Measurements from ENCODE around the gene RASSF7. TPM values are rescaled to one million over a fixed set of nuclear protein-coding genes. Genes with fewer than 3 reads are reported as not detected.

RASSF7 gene
- total RNA-seq, 1 donor from 2014 or later, result 38.2 TPM

DNA sequence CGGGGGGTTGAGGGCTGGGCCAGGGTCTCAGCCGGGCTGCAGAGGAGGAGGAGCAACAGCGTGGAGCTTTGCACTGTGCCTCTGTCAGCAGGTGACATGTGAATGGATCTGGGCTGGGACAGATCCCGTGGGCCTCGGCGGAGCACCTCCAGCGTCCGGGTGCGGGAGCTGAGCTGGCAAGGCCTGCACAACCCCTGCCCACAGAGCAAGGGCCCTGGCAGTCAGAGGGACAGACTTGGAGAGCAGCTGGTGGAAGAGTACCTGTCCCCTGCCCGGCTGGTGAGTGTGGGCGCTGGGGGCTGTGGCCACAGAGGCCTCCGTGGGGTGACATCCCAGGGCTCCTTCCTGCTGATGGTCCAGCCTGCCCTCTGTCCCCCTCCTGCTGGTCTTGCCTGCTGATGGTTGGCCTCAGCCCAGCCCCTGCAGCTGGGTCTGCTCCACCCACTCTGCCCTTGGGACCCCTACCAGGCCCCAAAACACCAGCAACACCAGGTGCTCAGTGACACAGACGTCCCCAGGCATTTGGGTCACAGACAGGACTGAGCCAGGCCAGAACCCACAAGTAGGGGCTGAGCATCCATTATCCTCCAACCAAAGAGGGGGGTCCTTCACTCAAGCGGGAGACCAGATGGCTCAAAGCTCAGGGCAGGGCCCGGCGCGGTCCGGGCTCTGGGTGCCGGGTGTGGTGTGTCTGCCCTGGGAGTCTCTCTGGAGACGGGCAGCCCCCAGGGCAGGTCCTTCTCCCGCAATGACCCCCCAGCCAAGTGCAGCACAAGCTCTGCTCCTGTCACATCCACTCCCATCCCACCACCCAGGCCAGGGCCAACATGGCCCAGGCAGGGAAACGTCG is 20.0 kb upstream of the RASSF7 start:
- TF ChIP-seq, protein P1, sequence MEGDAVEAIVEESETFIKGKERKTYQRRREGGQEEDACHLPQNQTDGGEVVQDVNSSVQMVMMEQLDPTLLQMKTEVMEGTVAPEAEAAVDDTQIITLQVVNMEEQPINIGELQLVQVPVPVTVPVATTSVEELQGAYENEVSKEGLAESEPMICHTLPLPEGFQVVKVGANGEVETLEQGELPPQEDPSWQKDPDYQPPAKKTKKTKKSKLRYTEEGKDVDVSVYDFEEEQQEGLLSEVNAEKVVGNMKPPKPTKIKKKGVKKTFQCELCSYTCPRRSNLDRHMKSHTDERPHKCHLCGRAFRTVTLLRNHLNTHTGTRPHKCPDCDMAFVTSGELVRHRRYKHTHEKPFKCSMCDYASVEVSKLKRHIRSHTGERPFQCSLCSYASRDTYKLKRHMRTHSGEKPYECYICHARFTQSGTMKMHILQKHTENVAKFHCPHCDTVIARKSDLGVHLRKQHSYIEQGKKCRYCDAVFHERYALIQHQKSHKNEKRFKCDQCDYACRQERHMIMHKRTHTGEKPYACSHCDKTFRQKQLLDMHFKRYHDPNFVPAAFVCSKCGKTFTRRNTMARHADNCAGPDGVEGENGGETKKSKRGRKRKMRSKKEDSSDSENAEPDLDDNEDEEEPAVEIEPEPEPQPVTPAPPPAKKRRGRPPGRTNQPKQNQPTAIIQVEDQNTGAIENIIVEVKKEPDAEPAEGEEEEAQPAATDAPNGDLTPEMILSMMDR (IDR thresholded peaks at IDR 0.05; ENCODE audit: unreplicated experiment), result no peak
- Mint-ChIP-seq H3K27ac (no peak overlapping the region), H3K4me1 (ENCODE audit: low read depth) (peaks cover 6% of the 10 kb centered on the region), H3K4me3 (ENCODE audit: low read depth) (no peak overlapping the region), H3K9me3 (ENCODE audit: low read depth) (no peaks in the 10 kb centered on the region), H3K36me3 (ENCODE audit: insufficient read depth) (peaks cover 2% of the 10 kb centered on the region), H3K27me3 (no peaks in the 10 kb centered on the region)
- DNase-seq (ENCODE audit: low spot score, unreplicated experiment), result no peak

DNA sequence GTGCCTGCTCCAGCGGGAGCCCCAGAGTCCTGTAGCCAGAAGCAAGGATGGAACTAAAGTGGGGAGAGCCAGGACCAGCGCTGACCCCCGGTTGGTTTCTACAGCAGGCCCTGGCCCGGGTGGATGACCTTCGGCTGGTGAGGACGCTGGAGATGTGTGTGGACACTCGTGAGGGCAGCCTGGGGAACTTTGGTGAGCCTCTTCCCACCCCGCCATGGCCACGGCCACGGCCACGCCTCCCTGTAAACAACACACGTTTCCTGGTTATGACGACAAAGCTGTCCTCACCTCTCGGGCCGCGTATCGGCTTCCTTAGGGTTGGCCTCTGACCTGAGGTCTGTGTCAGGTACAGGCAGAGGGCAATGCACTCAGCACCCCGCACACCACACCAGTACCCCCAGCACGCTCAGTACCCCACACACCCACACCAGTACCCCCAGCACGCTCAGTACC is 19.3 kb upstream of the RASSF7 start:
- Mint-ChIP-seq H3K27me3 (no peaks in the 10 kb centered on the region), H3K36me3 (ENCODE audit: insufficient read depth) (peaks cover 2% of the 10 kb centered on the region), H3K27ac (no peak overlapping the region), H3K4me1 (ENCODE audit: low read depth) (peaks cover 4% of the 10 kb centered on the region), H3K9me3 (ENCODE audit: low read depth) (no peaks in the 10 kb centered on the region), H3K4me3 (ENCODE audit: low read depth) (no peak overlapping the region)
- TF ChIP-seq, protein P1 (IDR thresholded peaks at IDR 0.05; ENCODE audit: unreplicated experiment), result no peak
- no peak for DNase-seq (ENCODE audit: low spot score, unreplicated experiment)

DNA sequence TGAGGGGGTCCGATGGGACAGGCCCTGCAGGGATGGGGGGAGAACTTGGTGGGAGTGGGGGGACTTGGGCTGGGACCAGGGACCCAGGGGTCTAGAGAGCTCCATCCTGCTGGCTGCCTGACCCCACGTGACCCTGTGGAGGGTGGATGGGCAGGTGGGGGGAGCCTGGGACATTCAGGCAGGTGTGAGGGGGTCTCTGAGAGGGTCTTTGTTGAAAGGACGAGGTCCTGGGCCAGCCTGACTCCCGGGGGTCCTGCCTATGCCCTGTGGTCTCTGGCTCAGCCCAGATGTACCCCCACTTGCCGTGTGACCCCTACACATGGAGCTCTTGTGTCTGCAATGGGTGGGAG is 16.0 kb upstream of the RASSF7 start:
- no peak for DNase-seq (ENCODE audit: low spot score, unreplicated experiment)
- TF ChIP-seq, protein P1 (IDR thresholded peaks at IDR 0.05; ENCODE audit: unreplicated experiment), result no peak
- Mint-ChIP-seq H3K27ac (no peak overlapping the region), H3K27me3 (no peaks in the 10 kb centered on the region), H3K4me1 (ENCODE audit: low read depth) (no peaks in the 10 kb centered on the region), H3K36me3 (ENCODE audit: insufficient read depth) (peaks cover 2% of the 10 kb centered on the region), H3K4me3 (ENCODE audit: low read depth) (no peak overlapping the region), H3K9me3 (ENCODE audit: low read depth) (no peaks in the 10 kb centered on the region)

DNA sequence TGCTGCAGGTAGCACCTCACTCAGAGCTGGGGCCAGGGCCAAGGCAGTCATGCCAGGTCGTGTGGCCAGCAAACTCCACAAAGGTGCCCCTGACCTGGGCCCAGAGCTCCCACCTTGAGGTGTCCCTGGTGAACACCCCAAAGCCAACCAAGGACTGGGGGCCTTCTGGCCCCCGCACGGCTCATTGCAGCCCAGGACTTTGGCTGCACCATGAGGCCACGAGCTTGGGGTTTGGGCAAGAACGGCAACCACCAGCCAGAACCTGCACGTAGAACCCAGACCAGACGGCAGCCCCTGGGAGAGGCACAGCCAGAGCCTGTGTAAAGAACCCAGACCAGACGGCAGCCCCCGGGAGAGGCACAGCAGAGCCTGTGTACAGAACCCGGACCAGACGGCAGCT is 15.6 kb upstream of the RASSF7 start:
- no peak for DNase-seq (ENCODE audit: low spot score, unreplicated experiment)
- Mint-ChIP-seq H3K4me1 (ENCODE audit: low read depth) (no peaks in the 10 kb centered on the region), H3K4me3 (ENCODE audit: low read depth) (no peak overlapping the region), H3K27me3 (no peaks in the 10 kb centered on the region), H3K27ac (no peak overlapping the region), H3K9me3 (ENCODE audit: low read depth) (no peaks in the 10 kb centered on the region), H3K36me3 (ENCODE audit: insufficient read depth) (peaks cover 2% of the 10 kb centered on the region)
- TF ChIP-seq, protein P1 (IDR thresholded peaks at IDR 0.05; ENCODE audit: unreplicated experiment), result no peak

DNA sequence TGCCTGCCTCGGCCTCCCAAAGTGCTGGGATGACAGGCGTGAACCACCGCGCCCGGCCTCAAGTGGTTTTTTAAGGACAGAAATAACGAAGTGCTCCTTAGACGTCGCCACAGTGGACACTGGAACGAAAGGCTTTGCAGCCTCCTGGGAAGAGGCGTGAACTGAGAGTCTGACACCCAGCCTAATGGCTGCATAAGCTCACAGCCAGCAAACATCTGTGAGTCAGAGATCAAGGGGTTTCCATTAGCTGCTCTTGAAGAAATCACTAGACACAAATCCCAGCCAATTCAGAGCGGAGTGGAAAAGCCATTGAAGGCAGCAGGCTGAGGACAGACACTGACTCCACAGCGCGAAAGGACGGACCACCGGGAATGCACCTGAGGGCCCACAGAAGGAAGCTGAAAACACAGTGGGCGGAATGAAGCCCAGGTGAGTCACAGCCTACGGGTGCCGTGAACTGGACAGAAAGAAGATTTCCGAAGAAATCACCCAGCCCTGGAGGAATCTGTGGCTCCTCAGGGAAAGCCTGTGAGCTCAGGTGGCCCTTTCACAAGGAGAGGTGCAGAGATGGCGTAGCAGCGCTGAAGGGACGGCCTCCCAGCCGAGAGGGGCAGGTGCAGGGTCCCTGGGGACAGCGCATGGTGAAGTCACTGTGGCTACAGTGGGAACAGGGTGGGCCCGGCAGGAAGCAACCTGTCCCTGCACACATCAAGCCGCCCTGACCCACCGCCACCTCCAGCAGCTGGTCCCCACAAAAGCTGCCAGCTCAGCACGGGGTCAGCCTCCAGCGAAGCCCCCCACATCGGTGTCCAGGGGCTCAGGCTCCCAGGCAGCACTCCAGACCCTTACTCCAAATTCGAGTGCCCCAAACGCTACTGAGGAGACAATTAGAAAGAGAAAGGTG is 11.8 kb upstream of the RASSF7 start:
- no peak overlapping the region for H3K4me3 Mint-ChIP-seq (ENCODE audit: low read depth)
- no peaks in the 10 kb centered on the region for H3K36me3 Mint-ChIP-seq (ENCODE audit: insufficient read depth)
- TF ChIP-seq, protein P1 (IDR thresholded peaks at IDR 0.05; ENCODE audit: unreplicated experiment), result no peak
- no peak overlapping the region for H3K27ac Mint-ChIP-seq
- no peak for DNase-seq (ENCODE audit: low spot score, unreplicated experiment)
- no peaks in the 10 kb centered on the region for H3K4me1 Mint-ChIP-seq (ENCODE audit: low read depth)
- peaks cover 3% of the 10 kb centered on the region for H3K27me3 Mint-ChIP-seq
- no peaks in the 10 kb centered on the region for H3K9me3 Mint-ChIP-seq (ENCODE audit: low read depth)
